ENCODE results near the gene JOSD1. TPM values are rescaled to one million over a fixed set of nuclear protein-coding genes. Genes with fewer than 3 reads are reported as not detected.

JOSD1 gene
- total and polyA plus RNA-seq, 2 donors (not counting 3 experiments of a cell fraction or from before 2014, with no cell fraction given): 61.7 to 73.1 TPM

DNA sequence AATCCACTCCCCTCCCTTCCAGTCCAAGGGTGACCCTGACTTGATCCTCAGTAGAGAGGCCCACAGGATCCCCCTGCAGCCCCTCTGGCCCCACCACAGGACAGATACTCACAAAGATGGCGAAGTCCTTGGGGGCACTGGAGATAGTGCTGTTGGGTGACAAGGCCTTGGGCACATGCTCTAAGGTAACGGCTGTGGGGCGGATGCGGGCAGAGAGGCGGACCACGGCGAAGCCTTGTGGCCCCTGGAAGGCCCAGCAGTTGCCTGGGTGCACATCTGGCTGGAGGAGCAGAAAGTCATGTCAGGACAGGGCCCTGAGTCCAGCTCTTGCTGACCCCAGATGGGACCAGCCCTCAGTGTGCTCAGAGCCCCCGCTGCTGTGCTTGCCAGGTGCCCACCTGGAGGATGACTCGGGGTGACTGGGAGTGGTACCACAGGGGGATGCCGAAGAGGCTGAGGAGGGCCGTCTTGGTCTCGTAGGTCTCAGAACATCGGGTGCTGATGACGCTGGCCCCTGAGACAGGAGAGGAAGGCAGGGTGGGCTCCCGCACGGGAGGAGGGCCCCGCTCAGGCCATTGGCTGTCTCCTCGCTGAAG is 37.8 kb upstream of the JOSD1 start:
- dilution Hi-C loops (cut with MboI; ENCODE audit: extremely low pct_ligation_motif_present, low sequenced_read_pairs): no loop called here
- Histone ChIP-seq H3K9ac (replicated peaks; ENCODE audit: extremely low read depth, insufficient read depth, low read length) (no peak overlapping the region), H3K4me2 (ENCODE audit: insufficient read depth, low read length) (no peak overlapping the region), H3K27me3 (ENCODE audit: control insufficient read depth in 2 of 2, insufficient read depth in 2 of 2, low read length in 2 of 2) (no peaks in the 10 kb centered on the region), H3K9me1 (replicated peaks; ENCODE audit: control insufficient read depth, extremely low read depth, insufficient read depth, low read length) (no peaks in the 10 kb centered on the region), H3K4me3 (replicated peaks in 1 of 3; ENCODE audit: insufficient read depth in 1 of 3, low read depth in 1 of 3, low read length in 3 of 3) (no peak overlapping the region), H3K36me3 (ENCODE audit: control insufficient read depth in 2 of 2, extremely low read depth in 1 of 2, insufficient read depth in 2 of 2, low read length in 2 of 2) (peaks cover 12 to 67% of the 10 kb centered on the region in 2 experiments), H3K27ac (ENCODE audit: insufficient read depth, low read depth, low read length) (no peak overlapping the region), H4K20me1 (replicated peaks; ENCODE audit: control insufficient read depth, extremely low read depth, insufficient read depth, low read length) (no peaks in the 10 kb centered on the region), H3K4me1 (ENCODE audit: control insufficient read depth, extremely low read depth, insufficient read depth, low read length) (no peaks in the 10 kb centered on the region), H3K9me3 (replicated peaks; ENCODE audit: control insufficient read depth, insufficient read depth, low read length) (no peaks in the 10 kb centered on the region), H2AFZ (ENCODE audit: low read depth, low read length) (no peak overlapping the region), H3K79me2 (ENCODE audit: control insufficient read depth, insufficient read depth, low read length) (no peaks in the 10 kb centered on the region)
- ChIA-PET POLR2A (no interaction called here), CTCF (interaction anchor here (1.4 kb wide), 1 partner anchor 9 kb away, joined by 4 read pairs; no protein-coding TSS in a partner anchor)
- no peak for DNase-seq (ENCODE audit: low read depth, low spot score)
- intact Hi-C loops (cut with micrococcal nuclease): no loop called here
- no peak for FAIRE-seq
- no TSS peak for BruUV-seq (replicated peaks)
- TF ChIP-seq POLR2AphosphoS5 (IDR thresholded peaks at IDR 0.05; ENCODE audit: insufficient read depth, low read depth, low read length) (no peak), GATA2 (IDR thresholded peaks at IDR 0.05; ENCODE audit: insufficient read depth, insufficient read length, low read depth, low read length) (no peak)
- TF ChIP-seq, protein P1, sequence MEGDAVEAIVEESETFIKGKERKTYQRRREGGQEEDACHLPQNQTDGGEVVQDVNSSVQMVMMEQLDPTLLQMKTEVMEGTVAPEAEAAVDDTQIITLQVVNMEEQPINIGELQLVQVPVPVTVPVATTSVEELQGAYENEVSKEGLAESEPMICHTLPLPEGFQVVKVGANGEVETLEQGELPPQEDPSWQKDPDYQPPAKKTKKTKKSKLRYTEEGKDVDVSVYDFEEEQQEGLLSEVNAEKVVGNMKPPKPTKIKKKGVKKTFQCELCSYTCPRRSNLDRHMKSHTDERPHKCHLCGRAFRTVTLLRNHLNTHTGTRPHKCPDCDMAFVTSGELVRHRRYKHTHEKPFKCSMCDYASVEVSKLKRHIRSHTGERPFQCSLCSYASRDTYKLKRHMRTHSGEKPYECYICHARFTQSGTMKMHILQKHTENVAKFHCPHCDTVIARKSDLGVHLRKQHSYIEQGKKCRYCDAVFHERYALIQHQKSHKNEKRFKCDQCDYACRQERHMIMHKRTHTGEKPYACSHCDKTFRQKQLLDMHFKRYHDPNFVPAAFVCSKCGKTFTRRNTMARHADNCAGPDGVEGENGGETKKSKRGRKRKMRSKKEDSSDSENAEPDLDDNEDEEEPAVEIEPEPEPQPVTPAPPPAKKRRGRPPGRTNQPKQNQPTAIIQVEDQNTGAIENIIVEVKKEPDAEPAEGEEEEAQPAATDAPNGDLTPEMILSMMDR (IDR thresholded peaks at IDR 0.05; ENCODE audit: extremely low read depth in 1 of 2, insufficient read depth in 1 of 2, low read depth in 1 of 2, low read length in 2 of 2): no peak
